Panc1 (cell line): Measurements from ENCODE around the gene PDZK1IP1. TPM values are rescaled to one million over a fixed set of nuclear protein-coding genes. Genes with fewer than 3 reads are reported as not detected.

Experiments used
- ATAC-seq: fragments of 200-7000 bp; cut with Tn5 transposase; 2 replicates; pipeline ENCODE4 v1.9.1; 2020; ENCODE audit warnings: mild to moderate bottlenecking, moderate library complexity
- BruUV-seq: library from RNA; stranded (reverse); fragments of 400-500 nt; replicated peaks from 2 replicates; lab custom pipeline; 2021; lab: Mats Ljungman, UMichigan
- CTCF ChIA-PET: fragments of 300-600 bp; sonication (Branson Sonifier 250); formaldehyde crosslinking; loops from one replicate; lab custom pipeline; 2022; ENCODE audit warnings: antibody characterized with exemption; lab: Charles Lee
- POLR2A ChIA-PET: fragments of 300-600 bp; sonication (Branson Sonifier 250); formaldehyde crosslinking; loops from one replicate; lab custom pipeline; 2022; ENCODE audit warnings: antibody characterized with exemption; lab: Charles Lee
- DNase-seq: peaks from one replicate; pipeline ENCODE4 v3.0.0-alpha.2; 2010; ENCODE audit warnings: low read depth, low spot score
- H3K27ac ChIP-seq: 2 replicates; pipeline ENCODE4 v1.5.1; 2011; ENCODE audit warnings: mild to moderate bottlenecking, low read length, inconsistent platforms
- H3K27me3 ChIP-seq: fragments of 200-500 bp; sonication (Bioruptor generic); 2 replicates; pipeline ENCODE4 v1.6.0; 2014; ENCODE audit warnings: low read length, inconsistent platforms; ENCODE audit not compliant: control insufficient read depth, insufficient read depth
- H3K36me3 ChIP-seq: fragments of 200-500 bp; sonication (Bioruptor generic); 2 replicates; pipeline ENCODE4 v1.5.1; 2014; ENCODE audit warnings: inconsistent platforms, mild to moderate bottlenecking, low read length, moderate library complexity; ENCODE audit not compliant: control insufficient read depth, insufficient read depth
- H3K4me1 ChIP-seq: 2 replicates; pipeline ENCODE4 v1.5.1; 2011; ENCODE audit warnings: inconsistent platforms, mild to moderate bottlenecking, low read length, moderate library complexity; ENCODE audit not compliant: control insufficient read depth, insufficient read depth
- H3K4me3 ChIP-seq, 2 experiments: 2 replicates each; pipeline ENCODE4 v1.5.1; 2011 to 2012; ENCODE audit warnings: low read depth in 2 of 2, low read length in 2 of 2, mild to moderate bottlenecking in 2 of 2, inconsistent platforms in 1 of 2, moderate library complexity in 1 of 2
- H3K9me3 ChIP-seq: fragments of 200-500 bp; sonication (Bioruptor generic); 2 replicates; pipeline ENCODE4 v1.5.1; 2014; ENCODE audit warnings: low read depth, mild to moderate bottlenecking, inconsistent platforms, low read length, moderate library complexity; ENCODE audit not compliant: control insufficient read depth, insufficient read depth
- POLR2AphosphoS5 ChIP-seq: IDR thresholded peaks from 2 replicates; pipeline ENCODE4 v1.6.1; 2012; ENCODE audit warnings: mild to moderate bottlenecking, low read depth, low read length, moderate library complexity
- SIN3A ChIP-seq: IDR thresholded peaks from 2 replicates; pipeline ENCODE4 v1.6.1; 2012; ENCODE audit warnings: low read depth, mild to moderate bottlenecking, low read length, moderate library complexity, borderline replicate concordance; ENCODE audit not compliant: insufficient read depth
- TCF7L2 ChIP-seq: IDR thresholded peaks from 2 replicates; pipeline ENCODE4 v1.6.1; 2011; ENCODE audit warnings: mild to moderate bottlenecking, low read depth, low read length, inconsistent platforms
- in situ Hi-C: cut with HindIII; loops from 2 replicates; pipeline ENCODE4 v1.10.0; 2016; ENCODE audit warnings: low sequenced_read_pairs, low pct_unique_long_range_greater_than_20kb
- intact Hi-C: fragments of 100-400 bp; cut with micrococcal nuclease; formaldehyde crosslinking; loops from one replicate; pipeline ENCODE4 v1.10.0; 2022; ENCODE audit not compliant: unreplicated experiment
- total RNA-seq: library from RNA; stranded (reverse); gene quantifications from one replicate; pipeline ENCODE4 v1.2.1, GENCODE V29; 2021; ENCODE audit not compliant: unreplicated experiment
- TF ChIP-seq, protein P1 (sequence below), 2 experiments: IDR thresholded peaks; 2 replicates each; pipeline ENCODE4 v1.6.1; 2011 to 2012; ENCODE audit warnings: low read depth in 2 of 2, control low read depth in 1 of 2, low read length in 1 of 2, mild to moderate bottlenecking in 1 of 2, moderate library complexity in 1 of 2; ENCODE audit not compliant: insufficient read depth in 1 of 2
- TF ChIP-seq, protein P2 (sequence below): fragments of 450-650 bp; IDR thresholded peaks from 2 replicates; pipeline ENCODE4 v1.5.1; 2017; ENCODE audit warnings: mild to moderate bottlenecking

The PDZK1IP1 gene
- total RNA-seq, 1 experiment from 2014 or later, result not detected

DNA sequence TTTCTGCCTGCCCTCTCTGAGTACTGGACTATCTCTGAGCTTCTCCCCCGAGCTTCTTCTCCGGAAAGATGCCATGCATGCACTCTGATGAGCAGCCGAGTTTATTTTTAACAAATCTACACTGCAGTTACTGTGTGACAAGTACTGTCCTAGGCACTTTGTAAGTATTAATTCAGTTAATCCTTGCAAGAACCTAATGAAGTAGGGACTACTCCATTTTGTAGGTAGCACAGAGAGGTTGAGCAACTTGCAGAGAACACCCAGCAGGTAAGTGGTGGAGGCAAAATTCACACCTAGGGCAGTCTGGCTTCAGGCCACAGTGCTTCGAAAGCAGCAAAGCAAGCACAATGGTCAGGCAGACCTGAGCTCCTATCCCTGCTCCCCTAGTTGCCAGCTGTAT is 46.0 kb upstream of the PDZK1IP1 start:
- Histone ChIP-seq H3K4me1 (no peaks in the 10 kb centered on the region), H3K9me3 (no peaks in the 10 kb centered on the region), H3K4me3 (no peak overlapping the region), H3K27me3 (no peaks in the 10 kb centered on the region; the same call in none of the 2 replicates), H3K36me3 (no peaks in the 10 kb centered on the region), H3K27ac (no peak overlapping the region)
- intact Hi-C loops (no loop called here), in situ Hi-C loops (no loop called here)
- no peak for TF ChIP-seq TCF7L2
- TF ChIP-seq, protein P1, sequence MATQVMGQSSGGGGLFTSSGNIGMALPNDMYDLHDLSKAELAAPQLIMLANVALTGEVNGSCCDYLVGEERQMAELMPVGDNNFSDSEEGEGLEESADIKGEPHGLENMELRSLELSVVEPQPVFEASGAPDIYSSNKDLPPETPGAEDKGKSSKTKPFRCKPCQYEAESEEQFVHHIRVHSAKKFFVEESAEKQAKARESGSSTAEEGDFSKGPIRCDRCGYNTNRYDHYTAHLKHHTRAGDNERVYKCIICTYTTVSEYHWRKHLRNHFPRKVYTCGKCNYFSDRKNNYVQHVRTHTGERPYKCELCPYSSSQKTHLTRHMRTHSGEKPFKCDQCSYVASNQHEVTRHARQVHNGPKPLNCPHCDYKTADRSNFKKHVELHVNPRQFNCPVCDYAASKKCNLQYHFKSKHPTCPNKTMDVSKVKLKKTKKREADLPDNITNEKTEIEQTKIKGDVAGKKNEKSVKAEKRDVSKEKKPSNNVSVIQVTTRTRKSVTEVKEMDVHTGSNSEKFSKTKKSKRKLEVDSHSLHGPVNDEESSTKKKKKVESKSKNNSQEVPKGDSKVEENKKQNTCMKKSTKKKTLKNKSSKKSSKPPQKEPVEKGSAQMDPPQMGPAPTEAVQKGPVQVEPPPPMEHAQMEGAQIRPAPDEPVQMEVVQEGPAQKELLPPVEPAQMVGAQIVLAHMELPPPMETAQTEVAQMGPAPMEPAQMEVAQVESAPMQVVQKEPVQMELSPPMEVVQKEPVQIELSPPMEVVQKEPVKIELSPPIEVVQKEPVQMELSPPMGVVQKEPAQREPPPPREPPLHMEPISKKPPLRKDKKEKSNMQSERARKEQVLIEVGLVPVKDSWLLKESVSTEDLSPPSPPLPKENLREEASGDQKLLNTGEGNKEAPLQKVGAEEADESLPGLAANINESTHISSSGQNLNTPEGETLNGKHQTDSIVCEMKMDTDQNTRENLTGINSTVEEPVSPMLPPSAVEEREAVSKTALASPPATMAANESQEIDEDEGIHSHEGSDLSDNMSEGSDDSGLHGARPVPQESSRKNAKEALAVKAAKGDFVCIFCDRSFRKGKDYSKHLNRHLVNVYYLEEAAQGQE (IDR thresholded peaks at IDR 0.05; ENCODE audit: insufficient read depth in 1 of 2, low read depth in 2 of 2, low read length in 1 of 2), result no peak
- TF ChIP-seq SIN3A, result no peak
- ATAC-seq (no peak), DNase-seq (no peak)
- POLR2A ChIA-PET, result no interaction called here
- CTCF ChIA-PET, result no interaction called here
- BruUV-seq, result no TSS peak

DNA sequence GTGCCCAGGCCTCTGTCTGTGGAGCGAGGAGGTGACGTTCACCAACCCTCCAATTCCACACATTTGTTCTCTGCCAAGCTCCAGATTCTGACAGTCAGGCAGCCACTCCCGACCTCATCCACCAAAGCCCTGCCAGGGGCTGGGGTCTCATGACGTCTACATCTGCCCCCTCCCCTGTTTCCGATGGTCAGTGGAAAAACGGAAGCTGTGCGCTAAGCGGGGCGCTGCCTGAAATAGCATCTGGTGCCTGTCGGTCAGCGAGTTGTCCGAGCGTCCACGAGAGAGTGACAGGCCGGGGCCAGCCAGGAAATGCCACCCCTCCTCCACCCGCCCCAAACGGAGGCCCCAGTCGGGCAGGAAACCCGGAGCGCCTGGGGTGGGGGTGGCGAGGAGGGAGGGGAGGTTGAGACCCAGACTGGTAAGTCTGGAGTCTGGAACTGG is 45.4 kb upstream of the PDZK1IP1 start:
- no TSS peak for BruUV-seq
- no peak for ATAC-seq
- no peaks in the 10 kb centered on the region for H3K4me1 ChIP-seq
- ChIA-PET POLR2A (no interaction called here), CTCF (no interaction called here)
- H3K27ac ChIP-seq, result no peak overlapping the region
- in situ Hi-C loops, result no loop called here
- no peak for DNase-seq
- H3K27me3 ChIP-seq, result peaks cover 2% of the 10 kb centered on the region
- H3K36me3 ChIP-seq, result no peaks in the 10 kb centered on the region
- H3K4me3 ChIP-seq, result no peak overlapping the region
- TF ChIP-seq, protein P1 (IDR thresholded peaks at IDR 0.05; ENCODE audit: insufficient read depth in 1 of 2, low read depth in 2 of 2, low read length in 1 of 2), result no peak
- TF ChIP-seq SIN3A (no peak), POLR2AphosphoS5 (no peak), TCF7L2 (no peak)
- TF ChIP-seq, protein P2, sequence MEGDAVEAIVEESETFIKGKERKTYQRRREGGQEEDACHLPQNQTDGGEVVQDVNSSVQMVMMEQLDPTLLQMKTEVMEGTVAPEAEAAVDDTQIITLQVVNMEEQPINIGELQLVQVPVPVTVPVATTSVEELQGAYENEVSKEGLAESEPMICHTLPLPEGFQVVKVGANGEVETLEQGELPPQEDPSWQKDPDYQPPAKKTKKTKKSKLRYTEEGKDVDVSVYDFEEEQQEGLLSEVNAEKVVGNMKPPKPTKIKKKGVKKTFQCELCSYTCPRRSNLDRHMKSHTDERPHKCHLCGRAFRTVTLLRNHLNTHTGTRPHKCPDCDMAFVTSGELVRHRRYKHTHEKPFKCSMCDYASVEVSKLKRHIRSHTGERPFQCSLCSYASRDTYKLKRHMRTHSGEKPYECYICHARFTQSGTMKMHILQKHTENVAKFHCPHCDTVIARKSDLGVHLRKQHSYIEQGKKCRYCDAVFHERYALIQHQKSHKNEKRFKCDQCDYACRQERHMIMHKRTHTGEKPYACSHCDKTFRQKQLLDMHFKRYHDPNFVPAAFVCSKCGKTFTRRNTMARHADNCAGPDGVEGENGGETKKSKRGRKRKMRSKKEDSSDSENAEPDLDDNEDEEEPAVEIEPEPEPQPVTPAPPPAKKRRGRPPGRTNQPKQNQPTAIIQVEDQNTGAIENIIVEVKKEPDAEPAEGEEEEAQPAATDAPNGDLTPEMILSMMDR, result no peak
- no peaks in the 10 kb centered on the region for H3K9me3 ChIP-seq
- intact Hi-C loops, result no loop called here
